GM06990 (cell line): Measurements from ENCODE around the gene LCOR.

Source experiments
- DNase-seq: peaks from one replicate; pipeline ENCODE4 v3.0.0-alpha.2; 2011; ENCODE audit not compliant: insufficient read length; ENCODE audit errors: extremely low read depth
- H3K27me3 ChIP-seq: replicated peaks from 2 replicates; pipeline ENCODE4 v1.6.0; 2011; ENCODE audit warnings: low read length; ENCODE audit not compliant: control insufficient read depth, insufficient read depth
- H3K36me3 ChIP-seq: 2 replicates; pipeline ENCODE4 v1.5.1; 2011; ENCODE audit warnings: low read length; ENCODE audit not compliant: control insufficient read depth, insufficient read depth
- H3K4me3 ChIP-seq: replicated peaks from 2 replicates; pipeline ENCODE4 v1.5.1; 2011; ENCODE audit warnings: low read depth, mild to moderate bottlenecking, control low read depth, low read length
- CTCF ChIP-seq: IDR thresholded peaks from 2 replicates; pipeline ENCODE4 v1.5.1; 2011; ENCODE audit warnings: low read length, control low read depth, mild to moderate bottlenecking, inconsistent platforms; ENCODE audit not compliant: insufficient read depth, poor library complexity, severe bottlenecking

LCOR gene

GRCh38 chr10:97003804-97004201 lies 171.7 kb downstream of the LCOR start:
- H3K27me3 ChIP-seq: no peaks in the 10 kb centered on the region

DNA sequence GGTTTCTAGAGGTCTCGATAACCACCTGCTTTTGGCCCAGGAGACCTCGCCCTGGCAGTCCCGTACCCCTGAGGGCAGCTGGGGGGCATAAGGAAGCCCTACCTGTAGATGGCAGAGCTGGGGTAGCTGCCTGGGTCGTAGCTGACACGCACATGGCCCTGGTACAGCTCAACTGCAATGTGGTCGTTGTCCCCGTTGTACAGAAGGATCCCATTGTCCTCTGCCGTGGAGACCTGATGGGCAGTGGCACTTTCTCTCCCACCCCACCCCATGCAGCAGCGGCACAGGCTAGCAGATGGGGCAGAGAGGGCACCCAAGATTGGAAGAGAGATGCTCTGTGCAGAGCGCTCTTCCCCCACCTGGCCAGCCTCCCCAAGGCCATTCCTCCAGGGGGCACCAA lies 172.5 kb downstream of the LCOR start:
- Histone ChIP-seq H3K4me3 (no peak overlapping the region), H3K27me3 (no peaks in the 10 kb centered on the region), H3K36me3 (no peaks in the 10 kb centered on the region)
- no peak for TF ChIP-seq CTCF
- DNase-seq: no peak

More at GRCh38 chr10:97003804-97004201, 171.7 kb downstream of the LCOR start:
- no peak for TF ChIP-seq CTCF
- no peak overlapping the region for H3K4me3 ChIP-seq
- DNase-seq: no peak
- no peaks in the 10 kb centered on the region for H3K36me3 ChIP-seq

DNA sequence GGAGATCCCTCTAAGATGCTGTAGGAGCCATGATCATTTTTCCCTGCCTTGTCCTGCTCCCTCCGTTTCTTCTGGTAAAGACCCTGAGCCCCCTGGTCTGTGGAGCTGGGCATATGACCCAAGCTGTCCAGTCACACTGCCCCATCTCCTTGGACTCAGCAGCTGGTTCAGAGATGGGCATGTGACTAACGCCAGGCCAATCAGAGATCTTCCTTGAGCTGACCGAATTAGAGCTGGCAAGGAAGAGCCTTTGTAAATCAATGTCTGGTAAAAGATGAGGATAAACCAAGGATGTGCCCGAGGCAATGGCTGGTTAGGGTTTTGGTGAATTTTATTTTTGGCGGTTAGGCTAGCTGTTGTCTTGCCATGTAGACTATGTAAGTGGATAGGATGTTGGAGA lies 173.3 kb downstream of the LCOR start:
- Histone ChIP-seq H3K4me3 (no peak overlapping the region), H3K36me3 (no peaks in the 10 kb centered on the region), H3K27me3 (no peaks in the 10 kb centered on the region)
- TF ChIP-seq CTCF: no peak
- DNase-seq: no peak

DNA sequence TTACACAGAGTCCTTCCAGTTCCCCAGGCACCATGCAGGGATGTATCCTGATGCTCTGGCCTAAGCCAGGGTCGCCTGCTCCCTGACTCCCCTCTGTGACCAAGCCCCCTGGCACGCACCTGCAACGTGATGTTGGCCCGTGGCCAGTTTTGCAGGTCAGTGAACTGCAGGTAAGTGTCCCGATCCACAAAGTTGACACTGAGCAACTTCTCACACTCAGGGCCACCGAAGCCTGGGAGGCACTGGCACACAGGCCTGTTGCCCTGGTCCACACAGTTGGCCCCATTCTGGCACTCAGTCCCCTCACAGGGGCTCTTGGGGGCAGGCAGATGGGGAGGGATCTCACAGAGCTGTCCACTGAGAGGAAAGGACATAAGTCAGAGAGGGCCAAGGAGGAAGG lies 174.3 kb downstream of the LCOR start:
- no peaks in the 10 kb centered on the region for H3K36me3 ChIP-seq
- H3K4me3 ChIP-seq: no peak overlapping the region
- H3K27me3 ChIP-seq: no peaks in the 10 kb centered on the region
- DNase-seq: no peak
- TF ChIP-seq CTCF: no peak

GRCh38 chr10:97007417-97007816 lies 175.3 kb downstream of the LCOR start:
- DNase-seq: no peak
- H3K27me3 ChIP-seq: no peaks in the 10 kb centered on the region
- no peak for TF ChIP-seq CTCF
- H3K36me3 ChIP-seq: no peaks in the 10 kb centered on the region
- H3K4me3 ChIP-seq: no peak overlapping the region

DNA sequence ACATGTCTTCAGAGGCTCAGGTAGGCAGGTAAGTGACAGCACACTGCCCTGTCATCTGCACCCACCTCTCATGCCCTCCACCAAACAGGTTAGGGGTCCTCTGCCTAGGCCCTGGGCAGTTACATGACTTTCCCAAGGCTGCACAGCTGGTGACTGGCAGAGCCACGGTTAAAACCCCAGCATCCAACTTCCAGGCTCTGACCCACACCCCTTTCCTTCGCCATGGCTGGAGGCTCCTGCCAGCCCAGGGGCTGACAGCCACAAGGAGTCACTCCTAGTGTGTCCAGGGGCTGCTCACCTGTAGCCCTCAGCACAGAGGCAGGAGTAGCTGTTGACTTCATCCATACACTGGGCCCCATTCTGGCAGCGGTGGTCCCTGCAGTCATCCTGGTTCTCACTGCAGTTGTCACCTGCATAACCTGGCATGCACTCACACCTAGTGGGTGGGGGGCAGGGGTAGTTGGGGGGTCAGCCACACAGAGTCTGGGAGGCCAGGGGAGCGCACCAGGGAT lies 178.7 kb downstream of the LCOR start:
- H3K27me3 ChIP-seq: no peaks in the 10 kb centered on the region
- DNase-seq: no peak
- H3K36me3 ChIP-seq: no peaks in the 10 kb centered on the region
- H3K4me3 ChIP-seq: no peak overlapping the region
- no peak for TF ChIP-seq CTCF
